ENCODE results near the gene SCO2. TPM values are rescaled to one million over a fixed set of nuclear protein-coding genes. Genes with fewer than 3 reads are reported as not detected.
"Not testable (repeated sequence)": the region's sequence is repeated elsewhere in the genome, so short reads cannot be mapped to it uniquely, and the experiment has no call there.

SCO2 gene
- total and polyA plus RNA-seq, 4 donors: 0.37 to 9.3 (median 6.1) TPM

GRCh38 chr22:50520826-50521453 lies 4.5 kb downstream of the SCO2 start:
- DNase-seq: no peak
- no peaks in the 10 kb centered on the region for H3K9me3 ChIP-seq (ENCODE audit: control insufficient read depth in 4 of 4, insufficient read depth in 3 of 4, low read length in 3 of 4)
- H3K27me3 ChIP-seq (ENCODE audit: control insufficient read depth in 3 of 3, insufficient read depth in 3 of 3, low read length in 2 of 3): no peaks in the 10 kb centered on the region
- ATAC-seq (ENCODE audit: insufficient read depth, low FRiP score): no peak
- H3K36me3 ChIP-seq (ENCODE audit: control insufficient read depth in 4 of 4, insufficient read depth in 4 of 4, low read length in 4 of 4): peaks cover 0 to 60% (median 27%) of the 10 kb centered on the region in 4 donors
- H3K4me1 ChIP-seq (ENCODE audit: control insufficient read depth in 5 of 5, insufficient read depth in 5 of 5, low read length in 5 of 5): peaks cover 0 to 11% (median 4%) of the 10 kb centered on the region in 5 donors
- 96 to 97% methylated on average over 13 of the region's 13 CpGs for WGBS, 2 donors
- TF ChIP-seq CTCF (IDR thresholded peaks at IDR 0.05; ENCODE audit: control extremely low read depth, extremely low read depth): no peak
- H3K27ac ChIP-seq (ENCODE audit: low read depth in 1 of 2, low read length in 1 of 2): no peak overlapping the region
- no peak overlapping the region for H3K4me3 ChIP-seq
- no peak overlapping the region for H3K9ac ChIP-seq (ENCODE audit: insufficient read depth in 1 of 2, low read length in 2 of 2)

- H3K9ac ChIP-seq (ENCODE audit: insufficient read depth in 1 of 2, low read length in 2 of 2); ATAC-seq (ENCODE audit: insufficient read depth, low FRiP score); H3K4me3 ChIP-seq; H3K9me3 ChIP-seq (ENCODE audit: control insufficient read depth in 4 of 4, insufficient read depth in 3 of 4, low read length in 3 of 4); H3K27me3 ChIP-seq (ENCODE audit: control insufficient read depth in 3 of 3, insufficient read depth in 3 of 3, low read length in 2 of 3); DNase-seq; H3K27ac ChIP-seq (ENCODE audit: low read depth in 1 of 2, low read length in 1 of 2): not testable (repeated sequence)
- Histone ChIP-seq H3K36me3 (ENCODE audit: control insufficient read depth in 4 of 4, insufficient read depth in 4 of 4, low read length in 4 of 4) (peaks cover 0 to 60% (median 27%) of the 10 kb centered on the region in 4 donors), H3K4me1 (ENCODE audit: control insufficient read depth in 5 of 5, insufficient read depth in 5 of 5, low read length in 5 of 5) (peaks cover 0 to 11% (median 4%) of the 10 kb centered on the region in 5 donors)
- WGBS, 2 donors: 96 to 97% methylated on average over 8 of the region's 8 CpGs
Measured at GRCh38 chr22:50520184-50520583, 5.2 kb downstream of the SCO2 start.

- ATAC-seq (ENCODE audit: insufficient read depth, low FRiP score) (no peak), DNase-seq (no peak)
- H3K9me3 ChIP-seq (ENCODE audit: control insufficient read depth in 4 of 4, insufficient read depth in 3 of 4, low read length in 3 of 4): no peaks in the 10 kb centered on the region
Measured at GRCh38 chr22:50519151-50519550, 6.2 kb downstream of the SCO2 start.

GRCh38 chr22:50518606-50519005 lies 6.8 kb downstream of the SCO2 start:
- Histone ChIP-seq H3K4me1 (ENCODE audit: control insufficient read depth in 5 of 5, insufficient read depth in 5 of 5, low read length in 5 of 5) (no peaks in the 10 kb centered on the region), H3K9ac (ENCODE audit: insufficient read depth in 1 of 2, low read length in 2 of 2) (no peak overlapping the region), H3K4me3 (no peak overlapping the region), H3K9me3 (ENCODE audit: control insufficient read depth in 4 of 4, insufficient read depth in 3 of 4, low read length in 3 of 4) (no peaks in the 10 kb centered on the region), H3K27me3 (ENCODE audit: control insufficient read depth in 3 of 3, insufficient read depth in 3 of 3, low read length in 2 of 3) (no peaks in the 10 kb centered on the region), H3K27ac (ENCODE audit: low read depth in 1 of 2, low read length in 1 of 2) (no peak overlapping the region), H3K36me3 (ENCODE audit: control insufficient read depth in 4 of 4, insufficient read depth in 4 of 4, low read length in 4 of 4) (peaks cover 0 to 57% (median 23%) of the 10 kb centered on the region in 4 donors)
- no peak for ATAC-seq (ENCODE audit: insufficient read depth, low FRiP score)
- DNase-seq: no peak
- no peak for TF ChIP-seq CTCF (IDR thresholded peaks at IDR 0.05; ENCODE audit: control extremely low read depth, extremely low read depth)
- WGBS, 2 donors: 95 to 99% methylated on average over 7 of the region's 7 CpGs

More at GRCh38 chr22:50519151-50519550, 6.2 kb downstream of the SCO2 start:
- peaks cover 0 to under 1% (median 0%) of the 10 kb centered on the region in 5 donors for H3K4me1 ChIP-seq (ENCODE audit: control insufficient read depth in 5 of 5, insufficient read depth in 5 of 5, low read length in 5 of 5)
- H3K27ac ChIP-seq (ENCODE audit: low read depth in 1 of 2, low read length in 1 of 2): no peak overlapping the region
- H3K36me3 ChIP-seq (ENCODE audit: control insufficient read depth in 4 of 4, insufficient read depth in 4 of 4, low read length in 4 of 4): peaks cover 0 to 60% (median 27%) of the 10 kb centered on the region in 4 donors
- TF ChIP-seq CTCF (IDR thresholded peaks at IDR 0.05; ENCODE audit: control extremely low read depth, extremely low read depth): no peak
- H3K9ac ChIP-seq (ENCODE audit: insufficient read depth in 1 of 2, low read length in 2 of 2): no peak overlapping the region
- WGBS, 2 donors: 96 to 98% methylated on average over 8 of the region's 8 CpGs
- H3K4me3 ChIP-seq: no peak overlapping the region
- H3K27me3 ChIP-seq (ENCODE audit: control insufficient read depth in 3 of 3, insufficient read depth in 3 of 3, low read length in 2 of 3): no peaks in the 10 kb centered on the region
